Right kidney (tissue), 1 donor: ENCODE data around the gene RAMP3.

Experiments used
- DNase-seq: peaks from one replicate; pipeline ENCODE4 v3.0.0-alpha.2; 2016

RAMP3 gene

DNA sequence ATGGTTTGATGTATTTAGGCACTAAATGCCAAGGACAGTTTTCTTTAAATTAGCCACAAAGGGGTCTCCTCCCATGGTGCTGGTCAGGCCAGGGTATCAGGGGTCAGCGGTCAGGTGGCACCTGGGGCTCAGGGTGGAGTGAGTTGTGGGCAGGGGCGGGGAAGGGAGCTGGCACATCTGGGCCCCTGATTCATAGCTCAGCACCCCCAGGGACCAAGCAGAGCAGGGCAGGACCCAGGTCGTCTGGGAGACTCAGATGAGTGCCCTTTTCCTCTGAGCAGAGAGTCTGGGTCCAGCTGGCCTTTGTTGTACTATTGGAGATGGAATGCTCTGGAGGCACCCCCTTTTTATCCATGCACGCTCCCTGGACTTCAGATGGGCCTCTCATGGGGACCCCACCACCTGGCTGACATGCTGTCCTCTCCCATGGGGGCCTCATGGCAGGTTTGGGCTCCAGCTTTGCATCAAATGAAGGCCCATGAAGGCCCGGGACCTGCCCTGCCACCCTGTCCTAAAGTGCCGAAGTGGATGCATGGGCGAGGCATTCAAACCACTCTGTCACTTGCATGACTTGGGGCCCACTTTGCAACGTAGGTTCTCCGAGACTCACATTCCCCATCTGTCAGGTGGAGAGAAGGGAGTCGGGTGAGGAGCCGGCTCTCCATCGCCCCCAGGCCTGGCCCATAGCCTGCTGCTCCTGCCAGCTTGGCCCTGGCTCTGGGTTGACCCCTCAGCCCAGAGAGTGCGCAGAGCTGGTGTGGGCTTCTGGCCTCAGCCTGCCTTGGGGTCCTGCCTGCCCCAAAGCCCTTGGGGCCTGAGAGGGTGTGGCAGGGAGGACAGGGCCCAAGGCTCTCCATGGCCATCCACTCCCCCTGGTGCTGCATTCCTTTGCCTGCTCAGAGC lies 66.4 kb downstream of the RAMP3 start:
- no peak for DNase-seq

GRCh38 chr7:45224832-45225231 lies 67.2 kb downstream of the RAMP3 start:
- DNase-seq, result no peak

DNA sequence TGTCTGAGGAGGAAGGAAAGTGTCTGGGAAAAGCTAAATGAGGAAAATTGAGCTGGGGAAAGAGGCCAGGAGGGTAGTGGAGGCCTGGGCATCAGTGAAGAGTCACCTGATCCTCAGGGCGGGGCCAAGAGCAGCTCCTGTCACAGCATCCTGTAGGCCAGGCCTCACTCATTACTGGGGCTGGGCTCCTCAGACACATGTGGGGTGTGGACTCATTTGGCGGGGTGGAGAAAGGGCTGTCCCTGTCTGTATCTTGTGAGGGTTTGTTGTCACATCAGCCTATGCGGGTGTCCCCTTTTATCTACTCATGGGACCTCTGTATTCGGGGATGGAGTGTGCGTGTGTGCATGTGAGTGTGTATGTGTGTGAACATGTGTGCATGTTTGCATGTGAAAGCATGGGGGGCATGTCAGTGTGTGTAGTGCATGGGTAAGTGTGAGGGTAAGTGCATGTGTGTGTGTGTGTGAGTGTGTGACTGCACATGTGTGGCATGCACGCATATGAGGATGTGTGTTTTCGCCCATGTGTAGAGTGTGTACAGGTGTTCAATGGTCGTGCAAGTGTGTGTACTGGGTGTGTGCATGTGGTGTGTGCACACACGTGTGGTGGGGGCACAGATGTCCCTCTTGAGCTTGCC lies 67.8 kb downstream of the RAMP3 start:
- DNase-seq, result no peak

DNA sequence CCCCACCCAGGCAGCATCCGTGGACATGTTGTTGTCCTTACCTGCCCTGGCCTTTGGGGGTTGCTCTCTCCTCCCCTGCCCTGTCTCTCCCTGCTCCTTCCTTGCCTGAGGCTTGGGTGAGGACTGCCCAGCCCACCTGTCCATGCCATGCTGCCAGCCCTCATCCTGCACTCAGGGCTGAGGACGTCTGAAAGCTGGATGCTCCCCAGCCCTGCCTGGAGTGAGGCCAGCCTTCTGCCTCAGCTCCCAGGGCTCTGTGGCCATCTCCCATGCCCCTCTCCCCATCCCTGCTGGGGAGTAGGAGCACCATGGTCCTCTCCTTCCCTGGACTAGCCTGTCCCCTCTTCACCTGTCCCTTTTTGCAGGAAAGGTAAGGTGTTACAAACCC lies 68.4 kb downstream of the RAMP3 start:
- no peak for DNase-seq

- peak; percentile 13 for DNase-seq
These were observed 71.7 kb downstream of the RAMP3 start for GRCh38 chr7:45229156-45229920.

DNA sequence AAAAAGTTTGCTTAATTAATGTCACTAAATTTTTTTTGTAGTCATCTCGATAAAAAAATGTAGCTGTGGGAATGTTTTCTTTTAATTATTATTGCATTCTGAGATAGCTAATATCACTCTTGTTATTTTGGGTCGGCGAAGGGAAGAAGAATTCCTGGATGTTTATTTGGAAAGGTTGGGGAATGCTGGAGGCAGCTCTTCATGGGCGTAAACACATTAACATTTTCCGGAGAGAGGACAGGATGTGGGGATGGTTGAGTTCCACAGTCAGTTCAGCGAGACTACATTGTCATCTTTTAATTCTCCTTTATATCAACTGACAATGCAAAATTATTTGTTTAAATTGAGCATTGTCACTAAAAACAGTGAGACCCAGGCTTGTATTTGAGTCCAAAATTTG lies 72.5 kb downstream of the RAMP3 start:
- DNase-seq, result no peak

GRCh38 chr7:45230611-45231165 lies 73.1 kb downstream of the RAMP3 start:
- DNase-seq, result no peak

GRCh38 chr7:45233249-45233775 lies 75.7 kb downstream of the RAMP3 start:
- DNase-seq, result no peak
